SJCRH30 (cell line): ENCODE results near the gene ESR2. TPM values are rescaled to one million over a fixed set of nuclear protein-coding genes. Genes with fewer than 3 reads are reported as not detected.

ENCODE experiments used
- DNase-seq, 2 experiments: peaks; one replicate each; pipeline ENCODE4 v3.0.0-alpha.2; 2015 to 2020
- H3K27ac ChIP-seq: fragments of 250-450 bp; sonication (Bioruptor Pico); 2 replicates; pipeline ENCODE4 v1.5.1; 2020; ENCODE audit warnings: mild to moderate bottlenecking, moderate library complexity
- H3K27me3 ChIP-seq: fragments of 250-450 bp; sonication (Bioruptor Pico); 2 replicates; pipeline ENCODE4 v1.5.1; 2020; ENCODE audit warnings: mild to moderate bottlenecking, moderate library complexity
- H3K36me3 ChIP-seq: fragments of 250-450 bp; sonication (Bioruptor Pico); 2 replicates; pipeline ENCODE4 v1.5.1; 2020; ENCODE audit warnings: mild to moderate bottlenecking, moderate library complexity
- H3K4me1 ChIP-seq: fragments of 250-450 bp; sonication (Bioruptor Pico); 2 replicates; pipeline ENCODE4 v1.5.1; 2020; ENCODE audit warnings: mild to moderate bottlenecking, moderate library complexity
- H3K4me3 ChIP-seq: fragments of 250-450 bp; sonication (Bioruptor Pico); 2 replicates; pipeline ENCODE4 v1.5.1; 2020; ENCODE audit warnings: mild to moderate bottlenecking, moderate library complexity
- H3K9me3 ChIP-seq: fragments of 250-450 bp; sonication (Bioruptor Pico); replicated peaks from 2 replicates; pipeline ENCODE4 v1.5.1; 2020; ENCODE audit warnings: mild to moderate bottlenecking, moderate library complexity
- total RNA-seq: library from RNA; depleted of rRNA; stranded (reverse); fragments of >200 nt; shearing (Covaris generic); gene quantifications from 2 replicates; pipeline ENCODE4 v1.2.3, GENCODE V29; 2014

Gene ESR2
- total RNA-seq, 1 experiment from 2014 or later, result 12.1 TPM

DNA sequence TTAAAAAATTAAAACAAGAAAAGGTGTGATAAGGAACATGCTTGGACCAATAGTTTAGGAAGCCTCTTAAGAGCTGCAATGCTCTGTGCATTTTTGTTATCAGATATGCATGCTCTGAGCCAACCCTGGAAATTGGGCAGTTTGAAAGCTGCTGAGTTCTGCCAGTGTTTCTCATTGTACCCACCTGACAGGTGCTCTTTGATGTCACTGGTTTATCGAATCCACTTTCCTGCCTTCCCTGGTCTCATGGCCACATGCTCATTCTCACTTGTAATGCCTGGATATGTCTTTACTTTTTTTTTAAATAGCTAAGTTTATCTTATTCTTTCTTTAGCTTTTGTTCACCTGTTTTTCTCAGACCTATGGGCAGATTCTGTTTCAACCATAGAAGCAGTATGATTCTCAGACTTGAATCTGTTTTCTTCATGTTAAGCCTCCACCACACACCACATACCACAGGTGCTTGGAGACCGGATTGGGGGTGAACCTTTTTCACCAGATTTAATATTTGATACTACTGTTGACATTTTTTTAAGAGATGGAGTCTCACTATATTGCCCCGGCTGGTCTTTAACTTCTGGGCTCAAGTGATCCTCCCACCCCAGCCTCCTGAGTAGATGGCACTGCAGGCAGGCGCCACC is 90.7 kb downstream of the ESR2 start:
- H3K36me3 ChIP-seq, result peaks cover under 1% of the 10 kb centered on the region; the same call in 1 of the 2 replicates
- H3K4me3 ChIP-seq, result no peak overlapping the region
- DNase-seq, result no peak
- H3K27me3 ChIP-seq, result no peaks in the 10 kb centered on the region
- H3K9me3 ChIP-seq, result no peaks in the 10 kb centered on the region
- no peak overlapping the region for H3K27ac ChIP-seq
- no peaks in the 10 kb centered on the region for H3K4me1 ChIP-seq

DNA sequence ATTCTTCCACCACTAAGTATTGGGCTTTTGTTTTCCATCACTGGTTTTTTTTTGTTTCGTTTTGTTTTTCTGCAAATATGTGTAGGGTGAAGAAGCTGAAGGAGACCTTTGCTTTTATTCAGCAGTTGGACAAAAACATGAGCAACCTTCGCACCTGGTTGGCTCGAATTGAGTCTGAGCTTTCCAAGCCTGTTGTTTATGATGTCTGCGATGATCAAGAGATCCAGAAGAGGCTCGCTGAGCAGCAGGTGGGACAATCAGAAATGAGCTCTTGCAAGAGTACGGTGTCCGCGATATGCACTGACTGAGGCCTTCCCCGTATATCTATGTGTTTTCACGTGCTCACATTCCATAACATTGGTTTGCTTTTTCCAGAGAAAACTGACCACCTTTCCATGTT is 91.5 kb downstream of the ESR2 start:
- no peak for DNase-seq
- no peaks in the 10 kb centered on the region for H3K4me1 ChIP-seq

DNA sequence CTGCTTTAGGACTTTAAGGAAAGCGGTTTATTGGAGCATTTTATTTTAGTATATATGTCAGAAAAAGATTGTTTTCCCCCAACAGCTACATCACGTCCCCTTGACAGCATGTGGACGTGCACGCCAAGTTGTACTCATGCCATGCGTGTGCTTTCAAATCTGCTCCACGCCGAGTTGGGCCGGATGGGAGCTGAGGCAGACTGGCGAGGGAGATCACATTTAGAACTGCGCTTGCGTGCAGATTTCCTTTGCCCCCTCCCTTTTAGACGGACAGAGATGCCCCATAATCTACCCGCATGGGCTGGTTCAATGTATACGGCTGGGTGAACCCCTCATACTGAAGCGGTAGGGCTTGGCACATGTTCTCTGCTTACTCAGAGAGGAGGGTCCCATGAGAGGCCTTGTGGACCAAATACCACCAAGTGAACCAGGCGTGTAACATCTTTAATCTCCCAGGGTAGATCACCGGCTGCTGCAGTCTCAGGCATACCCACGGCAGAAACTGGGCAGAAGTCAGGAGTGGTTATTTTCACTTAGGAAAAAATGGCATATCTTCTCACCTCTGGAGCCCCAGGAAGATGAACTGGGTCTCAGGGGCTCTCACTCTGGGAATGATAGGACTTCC is 92.1 kb downstream of the ESR2 start:
- H3K4me1 ChIP-seq, result no peaks in the 10 kb centered on the region
- H3K4me3 ChIP-seq, result no peak overlapping the region
- no peak overlapping the region for H3K27ac ChIP-seq
- no peak for DNase-seq
- no peaks in the 10 kb centered on the region for H3K27me3 ChIP-seq
- no peaks in the 10 kb centered on the region for H3K36me3 ChIP-seq
- no peaks in the 10 kb centered on the region for H3K9me3 ChIP-seq

More for the DNA sequence above, 91.5 kb downstream of the ESR2 start:
- no peak overlapping the region for H3K27ac ChIP-seq
- H3K4me3 ChIP-seq, result no peak overlapping the region
- H3K9me3 ChIP-seq, result no peaks in the 10 kb centered on the region
- H3K36me3 ChIP-seq, result no peaks in the 10 kb centered on the region
- no peaks in the 10 kb centered on the region for H3K27me3 ChIP-seq

DNA sequence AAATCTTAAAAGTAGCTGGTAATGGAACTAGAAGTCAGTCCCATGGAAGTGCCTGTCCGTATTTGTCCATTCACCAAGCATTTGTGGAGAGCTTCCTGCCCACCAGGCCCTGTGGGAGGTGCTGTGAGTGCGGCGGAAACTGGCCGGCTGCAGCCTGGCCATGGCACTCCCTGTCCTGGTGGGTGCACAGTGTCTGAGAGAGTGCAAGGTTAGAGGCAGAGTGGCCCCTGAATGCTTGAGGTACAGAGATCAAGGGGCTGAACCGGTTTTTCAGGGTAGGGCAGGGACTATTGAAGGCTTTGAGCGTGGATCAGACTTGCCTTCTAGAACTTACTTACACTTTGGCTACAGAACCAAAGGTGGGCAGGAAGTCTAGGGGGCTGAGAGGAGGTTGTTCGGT is 92.9 kb downstream of the ESR2 start:
- no peaks in the 10 kb centered on the region for H3K36me3 ChIP-seq
- no peak for DNase-seq
- no peak overlapping the region for H3K4me3 ChIP-seq
- H3K4me1 ChIP-seq, result no peaks in the 10 kb centered on the region
- H3K9me3 ChIP-seq, result no peaks in the 10 kb centered on the region
- no peaks in the 10 kb centered on the region for H3K27me3 ChIP-seq
- no peak overlapping the region for H3K27ac ChIP-seq

DNA sequence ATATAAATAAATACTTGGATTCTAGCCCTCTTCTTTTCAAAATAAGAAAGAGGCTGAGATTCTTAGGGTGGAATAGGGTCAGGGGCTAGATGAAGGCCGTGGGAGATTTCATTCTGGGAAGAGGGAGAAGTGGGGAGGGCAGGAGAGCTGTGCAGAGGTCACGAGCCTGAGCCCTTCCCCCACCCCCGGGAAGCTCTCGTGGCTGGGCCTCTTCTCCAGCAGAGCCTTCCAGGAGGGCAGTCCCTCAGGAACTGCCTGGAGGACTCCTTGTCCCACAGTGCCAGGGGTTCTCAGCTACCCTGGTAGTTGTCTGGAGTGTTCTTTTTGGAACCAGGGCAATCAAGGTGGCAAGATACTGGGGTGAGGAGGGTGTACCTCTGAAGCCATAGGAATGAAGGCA is 94.0 kb downstream of the ESR2 start:
- H3K27ac ChIP-seq, result no peak overlapping the region
- DNase-seq, result no peak
- no peaks in the 10 kb centered on the region for H3K4me1 ChIP-seq
- no peaks in the 10 kb centered on the region for H3K27me3 ChIP-seq
- H3K36me3 ChIP-seq, result no peaks in the 10 kb centered on the region
- H3K4me3 ChIP-seq, result no peak overlapping the region
- no peaks in the 10 kb centered on the region for H3K9me3 ChIP-seq

DNA sequence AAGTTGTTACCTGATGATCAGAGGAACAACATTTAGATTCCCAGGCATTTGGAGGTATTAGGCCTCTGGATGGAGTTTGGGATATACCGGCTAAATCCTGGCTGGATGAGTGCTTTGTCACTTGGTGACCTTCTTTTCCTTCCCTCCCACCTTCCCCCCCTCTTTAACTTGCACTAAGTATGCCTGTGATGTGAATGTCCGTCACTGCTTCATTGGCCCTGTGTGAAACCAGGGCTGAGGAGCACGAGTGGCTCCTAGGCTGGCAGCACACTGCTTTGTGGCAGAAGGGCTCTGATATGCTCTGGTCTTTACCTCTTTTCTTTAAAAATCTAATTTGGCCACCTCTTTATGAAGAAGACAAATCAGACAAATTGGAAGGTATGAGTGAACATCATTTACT is 95.7 kb downstream of the ESR2 start:
- no peaks in the 10 kb centered on the region for H3K9me3 ChIP-seq
- DNase-seq, result no peak
- no peaks in the 10 kb centered on the region for H3K36me3 ChIP-seq
- no peaks in the 10 kb centered on the region for H3K4me1 ChIP-seq
- no peak overlapping the region for H3K27ac ChIP-seq
- H3K27me3 ChIP-seq, result no peaks in the 10 kb centered on the region
- no peak overlapping the region for H3K4me3 ChIP-seq

DNA sequence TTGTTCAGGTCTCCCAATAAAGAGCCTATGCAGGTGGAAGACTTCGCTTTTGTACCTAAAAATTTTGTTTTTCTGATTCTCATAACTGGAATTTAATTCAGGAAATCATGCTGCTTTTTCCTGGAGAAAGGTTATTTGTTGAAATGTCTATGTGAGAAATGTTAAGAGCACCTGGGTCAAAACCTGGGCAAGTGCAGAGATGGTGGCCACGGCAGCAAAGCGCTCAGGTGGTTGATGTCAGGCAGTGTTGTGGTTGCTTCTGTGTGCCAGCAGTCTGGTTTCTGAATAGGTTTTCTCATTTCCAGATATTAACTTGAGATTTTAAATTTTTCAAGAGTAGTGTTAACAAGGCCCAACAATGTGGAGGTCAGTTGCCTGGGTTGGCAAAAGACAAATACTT is 96.2 kb downstream of the ESR2 start:
- Histone ChIP-seq H3K4me3 (no peak overlapping the region), H3K9me3 (no peaks in the 10 kb centered on the region), H3K4me1 (no peaks in the 10 kb centered on the region), H3K36me3 (no peaks in the 10 kb centered on the region), H3K27me3 (no peaks in the 10 kb centered on the region), H3K27ac (no peak overlapping the region)
- DNase-seq, result no peak

DNA sequence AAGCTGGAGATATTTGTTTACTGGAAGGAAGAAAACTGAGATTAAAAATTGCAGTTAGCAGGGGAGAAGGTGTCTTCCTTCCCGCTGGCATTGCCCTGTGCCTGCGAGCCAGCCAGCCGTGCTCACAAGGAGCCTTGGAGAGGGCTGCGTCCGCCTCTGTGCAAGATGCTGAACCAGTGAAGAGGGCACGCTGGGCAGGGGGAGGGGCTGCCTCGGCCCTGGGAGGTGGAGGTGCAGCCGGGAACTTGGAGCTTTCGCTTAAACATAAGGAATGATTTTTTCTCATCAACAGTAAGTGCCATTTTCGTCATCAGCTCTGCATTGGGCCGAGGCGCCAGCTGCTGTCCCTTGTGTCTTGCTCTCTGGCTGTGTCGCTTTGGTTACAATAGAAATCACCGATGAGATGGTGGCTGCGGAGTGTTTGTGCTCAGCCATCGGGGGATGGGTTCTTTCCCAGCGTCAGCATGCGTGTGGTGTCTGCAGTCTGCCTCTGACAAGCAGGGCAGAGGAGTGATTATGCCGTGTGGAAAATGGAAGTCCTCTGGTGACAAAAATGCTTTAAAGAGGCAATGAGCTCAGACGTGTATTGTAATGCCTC is 97.3 kb downstream of the ESR2 start:
- no peak overlapping the region for H3K4me3 ChIP-seq
- no peaks in the 10 kb centered on the region for H3K27me3 ChIP-seq
- no peaks in the 10 kb centered on the region for H3K4me1 ChIP-seq
- H3K27ac ChIP-seq, result no peak overlapping the region
- H3K9me3 ChIP-seq, result no peaks in the 10 kb centered on the region
- no peaks in the 10 kb centered on the region for H3K36me3 ChIP-seq
- no peak for DNase-seq

DNA sequence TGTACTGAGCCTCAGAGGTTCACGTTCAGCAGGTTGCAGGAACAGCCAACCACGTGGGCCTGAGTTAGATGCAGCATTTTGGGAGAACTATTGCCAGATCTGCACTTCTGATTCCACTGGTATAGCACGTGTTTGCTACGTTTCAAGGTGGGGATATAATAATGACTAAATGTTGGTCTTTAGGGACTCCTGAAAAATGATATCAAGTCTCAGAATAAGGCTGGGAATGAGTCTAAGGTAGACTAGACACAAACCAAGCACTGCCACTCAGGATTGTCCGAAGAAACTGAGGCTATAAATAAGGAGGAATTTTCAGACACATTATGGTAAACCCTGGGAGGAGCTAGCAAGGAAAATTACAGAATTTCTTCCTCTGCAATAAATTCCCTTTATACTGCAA is 98.1 kb downstream of the ESR2 start:
- no peak overlapping the region for H3K27ac ChIP-seq
- H3K9me3 ChIP-seq, result no peaks in the 10 kb centered on the region
- DNase-seq, result no peak
- no peaks in the 10 kb centered on the region for H3K4me1 ChIP-seq
- H3K27me3 ChIP-seq, result no peaks in the 10 kb centered on the region
- no peak overlapping the region for H3K4me3 ChIP-seq
- no peaks in the 10 kb centered on the region for H3K36me3 ChIP-seq

DNA sequence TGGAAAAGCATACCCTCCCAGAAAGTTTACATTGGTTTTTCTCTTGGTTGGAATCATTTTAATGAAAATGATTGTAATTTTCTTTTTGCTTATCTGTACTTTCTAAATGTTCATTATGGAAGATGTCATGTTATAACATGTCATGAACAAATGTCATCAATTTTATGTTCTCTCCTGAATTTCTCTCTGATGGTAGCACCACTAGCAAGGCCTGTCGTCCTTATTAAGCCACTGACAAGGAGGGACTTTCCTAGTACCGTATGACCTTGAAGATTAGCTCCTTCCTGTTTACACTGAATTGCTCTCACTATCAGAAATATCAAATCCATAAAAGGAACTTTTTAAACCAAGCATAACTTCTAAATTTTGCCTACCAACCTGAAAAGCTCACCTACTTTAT is 99.0 kb downstream of the ESR2 start:
- Histone ChIP-seq H3K4me3 (no peak overlapping the region), H3K9me3 (no peaks in the 10 kb centered on the region), H3K4me1 (no peaks in the 10 kb centered on the region), H3K27me3 (no peaks in the 10 kb centered on the region), H3K27ac (no peak overlapping the region), H3K36me3 (no peaks in the 10 kb centered on the region)
- no peak for DNase-seq

DNA sequence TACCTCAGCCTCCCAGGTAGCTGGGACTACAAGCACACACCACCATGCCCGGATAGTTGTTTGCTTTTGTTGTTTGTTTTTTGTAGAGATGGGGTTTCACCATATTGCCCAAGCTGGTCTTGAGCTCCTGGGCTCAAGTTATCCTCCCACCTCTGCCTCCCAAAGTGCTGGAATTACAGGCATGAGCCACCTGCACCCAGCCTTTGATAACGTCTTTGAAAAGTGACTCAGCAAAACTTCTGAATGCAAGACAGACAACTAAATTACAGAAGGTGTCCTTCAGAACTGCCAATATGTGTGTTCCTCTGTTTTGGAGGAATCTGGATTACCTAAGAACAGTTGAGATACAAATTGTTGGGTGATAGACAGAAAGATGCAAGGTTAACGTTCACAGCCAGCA is 99.8 kb downstream of the ESR2 start:
- no peak overlapping the region for H3K4me3 ChIP-seq
- H3K9me3 ChIP-seq, result no peaks in the 10 kb centered on the region
- no peaks in the 10 kb centered on the region for H3K27me3 ChIP-seq
- no peaks in the 10 kb centered on the region for H3K36me3 ChIP-seq
- H3K4me1 ChIP-seq, result no peaks in the 10 kb centered on the region
- no peak overlapping the region for H3K27ac ChIP-seq
- no peak for DNase-seq

DNA sequence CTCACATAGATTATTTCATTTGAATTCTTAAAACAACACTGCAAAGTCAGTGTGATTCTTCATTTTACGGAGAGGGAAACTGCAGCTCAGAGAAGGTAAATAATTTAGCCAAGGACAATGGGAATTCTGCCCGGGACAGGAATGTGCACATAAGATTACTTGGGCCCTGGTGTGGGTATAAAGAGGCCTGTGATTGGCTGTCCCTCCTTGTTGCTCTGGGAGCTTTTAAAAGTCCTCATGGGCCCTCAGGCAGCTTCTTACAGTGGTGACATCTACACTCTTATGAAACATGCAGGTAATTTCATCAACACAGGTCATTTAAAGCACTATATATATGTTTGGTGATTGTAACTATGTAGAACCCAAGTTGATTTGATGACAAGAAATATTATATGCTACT is 100.3 kb downstream of the ESR2 start:
- 0 out of 2 replicates have a peak, but pooled peaks cover 2% of the 10 kb centered on the region for H3K36me3 ChIP-seq
- H3K27me3 ChIP-seq, result no peaks in the 10 kb centered on the region
- no peaks in the 10 kb centered on the region for H3K4me1 ChIP-seq
- no peak for DNase-seq
- no peaks in the 10 kb centered on the region for H3K9me3 ChIP-seq
- no peak overlapping the region for H3K4me3 ChIP-seq
- no peak overlapping the region for H3K27ac ChIP-seq

DNA sequence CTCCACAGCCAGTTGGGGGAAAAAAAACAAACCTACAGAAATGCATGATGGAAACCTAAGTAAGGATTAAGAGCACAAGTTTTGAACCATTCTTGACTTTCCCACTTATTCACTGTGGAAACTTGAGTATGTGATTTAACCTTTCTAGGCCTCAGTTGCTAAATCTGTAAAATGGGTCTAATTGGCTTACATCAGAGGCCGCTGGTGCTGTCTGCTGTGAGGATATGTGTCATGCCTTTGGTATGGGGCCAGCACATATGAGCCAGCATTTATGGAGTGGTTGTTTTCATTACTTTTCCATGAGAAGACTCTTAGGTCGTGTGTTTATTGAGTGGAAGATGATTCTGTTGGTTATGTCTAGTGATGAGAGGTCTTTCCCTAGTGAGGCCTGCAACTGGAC is 102.4 kb downstream of the ESR2 start:
- Histone ChIP-seq H3K27ac (no peak overlapping the region), H3K9me3 (no peaks in the 10 kb centered on the region)

DNA sequence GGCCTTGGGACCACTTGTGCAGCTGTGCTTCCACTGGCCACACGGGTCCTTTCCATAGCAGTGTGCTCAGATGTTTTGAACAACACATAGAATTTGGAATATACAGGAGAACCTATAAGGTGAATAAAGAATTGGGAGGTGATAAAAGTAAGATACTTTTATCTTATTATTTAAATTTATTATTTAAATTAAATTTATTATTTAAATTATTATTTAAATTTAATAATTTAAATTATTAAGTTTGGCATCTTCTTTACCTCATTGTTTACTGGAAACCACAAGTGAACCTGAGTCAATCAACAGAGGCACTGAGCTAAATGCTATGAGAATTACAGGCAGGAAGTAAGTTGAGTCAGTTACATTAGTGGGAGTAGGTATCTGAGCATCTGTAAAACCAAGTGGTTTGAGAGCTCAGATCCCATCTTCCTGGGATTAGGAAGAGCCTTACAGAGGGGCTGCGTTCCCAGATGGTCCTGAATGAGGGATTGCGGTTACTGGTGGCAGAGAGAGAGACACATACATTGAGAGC is 103.1 kb downstream of the ESR2 start:
- Histone ChIP-seq H3K27me3 (no peaks in the 10 kb centered on the region), H3K27ac (no peak overlapping the region), H3K9me3 (no peaks in the 10 kb centered on the region), H3K4me1 (no peaks in the 10 kb centered on the region), H3K36me3 (0 out of 2 replicates have a peak, but pooled peaks cover 4% of the 10 kb centered on the region), H3K4me3 (no peak overlapping the region)
- DNase-seq, result no peak

More for the DNA sequence above, 102.4 kb downstream of the ESR2 start:
- H3K4me3 ChIP-seq, result no peak overlapping the region
- no peaks in the 10 kb centered on the region for H3K27me3 ChIP-seq
- no peak for DNase-seq
- H3K36me3 ChIP-seq, result 0 out of 2 replicates have a peak, but pooled peaks cover 4% of the 10 kb centered on the region
- no peaks in the 10 kb centered on the region for H3K4me1 ChIP-seq

DNA sequence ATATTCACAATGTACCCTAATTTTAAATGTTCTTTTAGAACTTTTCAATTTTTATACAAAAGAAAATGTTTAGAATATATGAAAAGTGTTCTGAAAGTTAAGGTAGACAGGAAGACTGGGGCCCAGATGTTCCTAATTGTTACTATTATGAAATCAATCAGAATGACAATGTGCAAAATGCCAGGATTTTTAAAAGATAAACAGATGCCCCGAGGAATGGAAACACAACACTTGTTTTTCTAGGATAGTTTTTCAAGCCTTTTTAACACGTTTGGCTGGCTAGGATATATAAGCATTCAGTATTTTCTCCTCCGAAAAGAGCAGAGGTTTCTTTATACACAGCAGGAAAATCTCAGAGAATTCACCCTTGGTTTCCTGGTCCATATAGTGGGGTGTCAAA is 106.8 kb downstream of the ESR2 start:
- DNase-seq, result no peak
- Histone ChIP-seq H3K27me3 (no peaks in the 10 kb centered on the region), H3K27ac (no peak overlapping the region), H3K4me1 (no peaks in the 10 kb centered on the region), H3K9me3 (no peaks in the 10 kb centered on the region), H3K36me3 (peaks cover 7% of the 10 kb centered on the region; the same call in 1 of the 2 replicates), H3K4me3 (no peak overlapping the region)
